Neural cell (in vitro differentiated cells): ENCODE data around the gene KLC1. TPM values are rescaled to one million over a fixed set of nuclear protein-coding genes. Genes with fewer than 3 reads are reported as not detected.

Source experiments
- H2AFZ ChIP-seq: fragments of 200-600, 300-800 bp; sonication (generic), shearing (Covaris generic); 2 replicates; pipeline ENCODE4 v1.6.0; 2014; ENCODE audit warnings: low read depth, mild to moderate bottlenecking, antibody characterized with exemption, low read length, moderate library complexity
- H3F3A ChIP-seq: fragments of 200-600 bp; shearing (Covaris generic); 2 replicates; pipeline ENCODE4 v1.6.1; 2016; ENCODE audit warnings: mild to moderate bottlenecking, moderate library complexity, mixed read lengths, antibody characterized with exemption, low read length; ENCODE audit not compliant: insufficient read depth, poor library complexity, severe bottlenecking
- H3K27ac ChIP-seq: fragments of 200-600, 300-800 bp; sonication (generic), shearing (Covaris generic); 2 replicates; pipeline ENCODE4 v1.5.1; 2014; ENCODE audit warnings: mild to moderate bottlenecking, low read length, moderate library complexity
- H3K27me3 ChIP-seq: fragments of 300-800, 200-600 bp; sonication (generic), shearing (Covaris generic); 2 replicates; pipeline ENCODE4 v1.6.0; 2014; ENCODE audit warnings: mild to moderate bottlenecking, low read depth, low read length, moderate library complexity; ENCODE audit not compliant: insufficient read depth
- H3K36me3 ChIP-seq: fragments of 300-800, 200-600 bp; sonication (generic), shearing (Covaris generic); 2 replicates; pipeline ENCODE4 v1.5.1; 2014; ENCODE audit warnings: mild to moderate bottlenecking, antibody characterized with exemption, low read length, moderate library complexity; ENCODE audit not compliant: insufficient read depth
- H3K4me2 ChIP-seq: fragments of 300-800, 200-600 bp; sonication (generic), shearing (Covaris generic); 2 replicates; pipeline ENCODE4 v1.6.0; 2014; ENCODE audit warnings: mild to moderate bottlenecking, low read length
- H3K4me3 ChIP-seq: fragments of 300-800, 200-600 bp; sonication (generic), shearing (Covaris generic); 2 replicates; pipeline ENCODE4 v1.5.1; 2014; ENCODE audit warnings: mild to moderate bottlenecking, low read length, moderate library complexity
- H3K79me2 ChIP-seq: fragments of 200-600 bp; shearing (Covaris generic); replicated peaks from 2 replicates; pipeline ENCODE4 v1.6.0; 2014; ENCODE audit warnings: mild to moderate bottlenecking, low read length, moderate library complexity; ENCODE audit not compliant: insufficient read depth
- H3K9ac ChIP-seq: fragments of 300-800, 200-600 bp; sonication (generic), shearing (Covaris generic); 2 replicates; pipeline ENCODE4 v1.6.1; 2016; ENCODE audit warnings: mild to moderate bottlenecking, low read length, mixed read lengths
- H3K9me2 ChIP-seq: fragments of 200-600 bp; shearing (Covaris generic); 2 replicates; pipeline ENCODE4 v1.6.1; 2016; ENCODE audit warnings: mild to moderate bottlenecking, low read length, mixed read lengths; ENCODE audit not compliant: insufficient read depth
- H3K9me3 ChIP-seq: fragments of 200-600, 300-800 bp; sonication (generic), shearing (Covaris generic); 2 replicates; pipeline ENCODE4 v1.6.1; 2016; ENCODE audit warnings: mild to moderate bottlenecking, mixed run types, low read length, moderate library complexity, mixed read lengths
- H4K20me1 ChIP-seq: fragments of 200-600 bp; shearing (Covaris generic); 2 replicates; pipeline ENCODE4 v1.6.1; 2016; ENCODE audit warnings: mild to moderate bottlenecking, mixed run types; ENCODE audit not compliant: insufficient read depth
- CTCF ChIP-seq: fragments of 450-650 bp; IDR thresholded peaks from 2 replicates; pipeline ENCODE4 v1.5.1; 2014; ENCODE audit warnings: antibody characterized with exemption, mild to moderate bottlenecking, moderate library complexity; ENCODE audit not compliant: poor library complexity, severe bottlenecking
- MXI1 ChIP-seq: fragments of 450-650 bp; conservative IDR thresholded peaks from 2 replicates; pipeline ENCODE4 v1.6.1; 2014; ENCODE audit warnings: antibody characterized with exemption, mild to moderate bottlenecking; ENCODE audit not compliant: poor library complexity, severe bottlenecking
- POLR2AphosphoS5 ChIP-seq: IDR thresholded peaks from 2 replicates; pipeline ENCODE4 v1.6.1; 2012
- RAD21 ChIP-seq: fragments of 450-650 bp; conservative IDR thresholded peaks from 2 replicates; pipeline ENCODE4 v1.6.1; 2014; ENCODE audit warnings: antibody characterized with exemption, mild to moderate bottlenecking, moderate library complexity
- REST ChIP-seq: IDR thresholded peaks from 2 replicates; pipeline ENCODE4 v1.6.1; 2012; ENCODE audit warnings: borderline replicate concordance
- SMC3 ChIP-seq: fragments of 450-650 bp; conservative IDR thresholded peaks from 2 replicates; pipeline ENCODE4 v1.6.1; 2014; ENCODE audit warnings: antibody characterized with exemption, mild to moderate bottlenecking, moderate library complexity; ENCODE audit not compliant: poor library complexity
- TAF1 ChIP-seq: IDR thresholded peaks from 2 replicates; pipeline ENCODE4 v1.6.1; 2012; ENCODE audit warnings: low read depth
- polyA plus RNA-seq: library from polyadenylated mRNA; depleted of rRNA; stranded (reverse); fragments of >200 nt; gene quantifications from 2 replicates; pipeline ENCODE4 v1.2.3, GENCODE V29; 2014

Gene KLC1
- polyA plus RNA-seq, 1 donor from 2014 or later = 1,272 TPM

DNA sequence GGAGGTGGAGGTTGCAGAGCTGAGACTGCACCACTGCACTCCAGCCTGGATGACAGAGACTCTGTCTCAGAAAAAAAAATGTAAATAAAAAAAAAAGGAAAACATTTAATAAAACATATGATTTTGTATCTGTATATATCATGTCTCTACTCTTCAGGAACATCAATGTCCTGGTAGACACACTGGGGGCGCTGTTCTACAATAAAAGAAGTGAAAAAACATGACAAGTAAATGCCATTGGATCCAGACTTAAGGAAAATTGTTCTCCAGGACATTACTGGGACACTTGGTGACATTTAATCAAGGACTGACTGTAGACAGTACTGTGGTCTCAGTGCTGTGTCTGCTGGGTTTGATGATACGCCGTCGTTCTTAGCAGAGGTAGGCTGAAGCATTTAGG is 15.5 kb upstream of the KLC1 start:
- no peak overlapping the region for H3K9ac ChIP-seq
- H3K36me3 ChIP-seq = no peaks in the 10 kb centered on the region
- H3K4me3 ChIP-seq = no peak overlapping the region
- no peaks in the 10 kb centered on the region for H3K27me3 ChIP-seq
- no peaks in the 10 kb centered on the region for H3K9me2 ChIP-seq
- no peak overlapping the region for H3K4me2 ChIP-seq
- no peaks in the 10 kb centered on the region for H4K20me1 ChIP-seq
- H3K27ac ChIP-seq = no peak overlapping the region
- H3F3A ChIP-seq = no peaks in the 10 kb centered on the region
- no peaks in the 10 kb centered on the region for H3K79me2 ChIP-seq
- H3K9me3 ChIP-seq = no peaks in the 10 kb centered on the region
- no peak overlapping the region for H2AFZ ChIP-seq
- TF ChIP-seq CTCF (no peak), REST (no peak), POLR2AphosphoS5 (no peak), MXI1 (no peak), RAD21 (no peak)

DNA sequence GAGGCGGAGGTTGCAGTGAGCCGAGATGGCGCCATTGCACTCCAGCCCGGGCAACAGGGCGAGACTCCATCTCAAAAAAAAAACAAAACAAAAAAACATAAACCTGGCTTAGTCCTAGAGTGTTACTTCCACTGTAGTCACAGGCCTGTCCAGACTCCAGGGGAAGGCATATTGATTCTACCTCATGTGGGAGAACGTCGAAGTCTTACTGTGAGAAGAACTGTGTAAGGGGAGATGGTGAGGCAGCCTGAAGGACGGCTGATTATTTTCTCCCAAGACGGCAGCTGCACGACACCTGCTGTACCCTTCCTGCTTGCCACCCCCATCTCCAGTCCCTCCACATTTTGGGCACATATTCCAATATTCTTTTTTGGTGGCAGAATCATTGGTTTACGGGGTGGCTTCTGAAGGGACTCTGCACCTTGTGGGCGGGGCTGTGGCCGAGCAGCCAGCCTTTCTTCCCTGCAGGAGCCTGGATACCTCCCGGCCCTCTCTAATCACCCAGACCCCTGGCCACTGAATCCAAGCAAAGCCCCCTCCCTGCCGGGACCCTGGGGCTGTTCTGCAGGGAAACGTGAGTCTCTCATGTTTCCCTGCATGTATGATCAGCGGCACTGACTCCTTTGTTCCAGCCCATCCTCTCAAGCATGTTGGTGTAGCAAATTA is 12.2 kb upstream of the KLC1 start:
- H3K4me3 ChIP-seq = no peak overlapping the region
- no peaks in the 10 kb centered on the region for H3K36me3 ChIP-seq
- H2AFZ ChIP-seq = no peak overlapping the region
- no peak overlapping the region for H3K4me2 ChIP-seq
- H3K79me2 ChIP-seq = no peaks in the 10 kb centered on the region
- H3K9me3 ChIP-seq = no peaks in the 10 kb centered on the region
- H3K9ac ChIP-seq = no peak overlapping the region
- H4K20me1 ChIP-seq = no peaks in the 10 kb centered on the region
- no peaks in the 10 kb centered on the region for H3K27me3 ChIP-seq
- H3K9me2 ChIP-seq = no peaks in the 10 kb centered on the region
- no peak overlapping the region for H3K27ac ChIP-seq
- TF ChIP-seq POLR2AphosphoS5 = no peak
- no peak for TF ChIP-seq TAF1
- TF ChIP-seq SMC3 = no peak
- H3F3A ChIP-seq = no peaks in the 10 kb centered on the region

GRCh38 chr14:103619057-103619456 is 10.0 kb upstream of the KLC1 start:
- no peaks in the 10 kb centered on the region for H4K20me1 ChIP-seq
- H3K9me3 ChIP-seq = no peaks in the 10 kb centered on the region
- no peaks in the 10 kb centered on the region for H3F3A ChIP-seq
- H3K4me2 ChIP-seq = no peak overlapping the region
- TF ChIP-seq REST (no peak), POLR2AphosphoS5 (no peak), MXI1 (no peak), RAD21 (no peak), SMC3 (no peak)
- no peak overlapping the region for H3K4me3 ChIP-seq
- H3K27ac ChIP-seq = no peak overlapping the region
- no peak overlapping the region for H3K9ac ChIP-seq
- no peak overlapping the region for H2AFZ ChIP-seq
- H3K79me2 ChIP-seq = no peaks in the 10 kb centered on the region
- H3K9me2 ChIP-seq = no peaks in the 10 kb centered on the region
- no peaks in the 10 kb centered on the region for H3K27me3 ChIP-seq
- no peaks in the 10 kb centered on the region for H3K36me3 ChIP-seq
